NCI-H748 (cell line): ENCODE data around the gene TRAF3IP1.
"Not testable (repeated sequence)": the region's sequence is repeated elsewhere in the genome, so short reads cannot be mapped to it uniquely, and the experiment has no call there.

Source experiments
- DNase-seq: peaks from one replicate; lab custom pipeline; 2025; ENCODE audit not compliant: unreplicated experiment; lab: John Stamatoyannopoulos, UW

The TRAF3IP1 gene

GRCh38 chr2:238305965-238306671, 14.2 kb upstream of the TRAF3IP1 start:
- DNase-seq: no peak

- no peak for DNase-seq
Observed at GRCh38 chr2:238306672-238306998, 13.7 kb upstream of the TRAF3IP1 start.

- DNase-seq: no peak
Observed at GRCh38 chr2:238308177-238308576, 12.1 kb upstream of the TRAF3IP1 start.

- not testable (repeated sequence) for DNase-seq
Observed at GRCh38 chr2:238310721-238311120, 9.6 kb upstream of the TRAF3IP1 start.

GRCh38 chr2:238313289-238313990, 6.9 kb upstream of the TRAF3IP1 start:
- no peak for DNase-seq

GRCh38 chr2:238313991-238314350, 6.3 kb upstream of the TRAF3IP1 start:
- DNase-seq: no peak

GRCh38 chr2:238314576-238314975, 5.7 kb upstream of the TRAF3IP1 start:
- no peak for DNase-seq

GRCh38 chr2:238315031-238315595, 5.2 kb upstream of the TRAF3IP1 start:
- DNase-seq: no peak

- DNase-seq: peak; percentile 19
Observed at GRCh38 chr2:238320648-238321281, 447 bp downstream of the TRAF3IP1 start.

- DNase-seq: no peak
Observed at GRCh38 chr2:238321467-238321866, 1.1 kb downstream of the TRAF3IP1 start.

- no peak for DNase-seq
Observed at GRCh38 chr2:238322001-238322411, 1.7 kb downstream of the TRAF3IP1 start.

- not testable (repeated sequence) for DNase-seq
Observed at GRCh38 chr2:238324248-238324647, 3.9 kb downstream of the TRAF3IP1 start.

GRCh38 chr2:238325694-238326093, 5.4 kb downstream of the TRAF3IP1 start:
- no peak for DNase-seq

GRCh38 chr2:238326801-238327365, 6.6 kb downstream of the TRAF3IP1 start:
- no peak for DNase-seq

GRCh38 chr2:238327751-238328150, 7.4 kb downstream of the TRAF3IP1 start:
- DNase-seq: no peak

- no peak for DNase-seq
Observed at GRCh38 chr2:238330391-238330790, 10.1 kb downstream of the TRAF3IP1 start.

GRCh38 chr2:238331916-238332315, 11.6 kb downstream of the TRAF3IP1 start:
- DNase-seq: no peak

GRCh38 chr2:238334885-238335284, 14.6 kb downstream of the TRAF3IP1 start:
- no peak for DNase-seq

- DNase-seq: not testable (repeated sequence)
Observed at GRCh38 chr2:238335591-238335990, 15.3 kb downstream of the TRAF3IP1 start.

- DNase-seq: no peak
Observed at GRCh38 chr2:238336151-238336550, 15.8 kb downstream of the TRAF3IP1 start.

GRCh38 chr2:238336793-238337444, 16.6 kb downstream of the TRAF3IP1 start:
- DNase-seq: no peak
